HG02623 (cell line): ENCODE data around the gene TBC1D2.
"Not testable (repeated sequence)": the region's sequence is repeated elsewhere in the genome, so short reads cannot be mapped to it uniquely, and the experiment has no call there.

Source experiments
- ATAC-seq: cut with Tn5 transposase; IDR thresholded peaks from one replicate; pipeline ENCODE4 v1.9.1; 2021; ENCODE audit warnings: moderate library complexity; ENCODE audit not compliant: unreplicated experiment

TBC1D2 gene

GRCh38 chr9:98271479-98271878 is 16.0 kb upstream of the TBC1D2 start:
- no peak for ATAC-seq

- ATAC-seq = not testable (repeated sequence)
Measured at GRCh38 chr9:98270284-98270683, 14.8 kb upstream of the TBC1D2 start.

- ATAC-seq = not testable (repeated sequence)
Measured at GRCh38 chr9:98269652-98270051, 14.2 kb upstream of the TBC1D2 start.

GRCh38 chr9:98267556-98267955 is 12.1 kb upstream of the TBC1D2 start:
- ATAC-seq = not testable (repeated sequence)

GRCh38 chr9:98264516-98264915 is 9.1 kb upstream of the TBC1D2 start:
- no peak for ATAC-seq

- peak; percentile 86 for ATAC-seq
Measured at GRCh38 chr9:98263482-98264357, 8.3 kb upstream of the TBC1D2 start.

- no peak for ATAC-seq
Measured at GRCh38 chr9:98263080-98263479, 7.6 kb upstream of the TBC1D2 start.

GRCh38 chr9:98262056-98262455 is 6.6 kb upstream of the TBC1D2 start:
- no peak for ATAC-seq

GRCh38 chr9:98260635-98261034 is 5.2 kb upstream of the TBC1D2 start:
- no peak for ATAC-seq

GRCh38 chr9:98259791-98260190 is 4.3 kb upstream of the TBC1D2 start:
- no peak for ATAC-seq

- ATAC-seq = no peak
Measured at GRCh38 chr9:98256756-98257155, 1.3 kb upstream of the TBC1D2 start.

- no peak for ATAC-seq
Measured at GRCh38 chr9:98255061-98255577, 330 bp downstream of the TBC1D2 start.

GRCh38 chr9:98254228-98255060 is 1.0 kb downstream of the TBC1D2 start:
- ATAC-seq = no peak

- ATAC-seq = no peak
Measured at GRCh38 chr9:98253565-98253964, 1.9 kb downstream of the TBC1D2 start.

GRCh38 chr9:98251551-98251950 is 3.9 kb downstream of the TBC1D2 start:
- no peak for ATAC-seq

- no peak for ATAC-seq
Measured at GRCh38 chr9:98249771-98250170, 5.7 kb downstream of the TBC1D2 start.

- no peak for ATAC-seq
Measured at GRCh38 chr9:98248737-98249474, 6.5 kb downstream of the TBC1D2 start.

GRCh38 chr9:98247831-98248657 is 7.4 kb downstream of the TBC1D2 start:
- ATAC-seq = no peak

- no peak for ATAC-seq
Measured at GRCh38 chr9:98242426-98242825, 13.0 kb downstream of the TBC1D2 start.
